Endodermal cell (in vitro differentiated cells): ENCODE measurements around the gene LIG1. TPM values are rescaled to one million over a fixed set of nuclear protein-coding genes. Genes with fewer than 3 reads are reported as not detected.
"Not testable (repeated sequence)": the region's sequence is repeated elsewhere in the genome, so short reads cannot be mapped to it uniquely, and the experiment has no call there.

Experiments used
- DNase-seq: peaks from one replicate; pipeline ENCODE4 v3.0.0-alpha.2; 2017
- H3K27ac ChIP-seq: 2 replicates; pipeline ENCODE4 v1.5.1; 2013; ENCODE audit warnings: mild to moderate bottlenecking, low read depth, low read length, moderate library complexity
- H3K27me3 ChIP-seq: 2 replicates; pipeline ENCODE4 v1.6.1; 2013; ENCODE audit warnings: mild to moderate bottlenecking, low read length, moderate library complexity; ENCODE audit not compliant: insufficient read depth, control insufficient read depth, poor library complexity, severe bottlenecking
- H3K36me3 ChIP-seq: 2 replicates; pipeline ENCODE4 v1.7.0; 2013; ENCODE audit warnings: mild to moderate bottlenecking, low read length, moderate library complexity; ENCODE audit not compliant: control insufficient read depth, insufficient read depth
- H3K4me1 ChIP-seq: one replicate; pipeline ENCODE4 v1.7.0; 2013; ENCODE audit warnings: low read length; ENCODE audit not compliant: control insufficient read depth, insufficient read depth
- H3K4me3 ChIP-seq: 2 replicates; pipeline ENCODE4 v1.5.1; 2013; ENCODE audit warnings: mild to moderate bottlenecking, low read length, moderate library complexity
- H3K9ac ChIP-seq: 2 replicates; pipeline ENCODE4 v1.6.1; 2013; ENCODE audit warnings: mild to moderate bottlenecking, low read length, moderate library complexity; ENCODE audit not compliant: poor library complexity, severe bottlenecking; ENCODE audit errors: extremely low read depth
- H3K9me3 ChIP-seq: 2 replicates; pipeline ENCODE4 v1.6.1; 2013; ENCODE audit warnings: mild to moderate bottlenecking, low read length, moderate library complexity; ENCODE audit not compliant: control insufficient read depth
- H3K27ac Mint-ChIP-seq: 2 replicates; pipeline ENCODE4 v1.8.0; 2020; ENCODE audit warnings: mixed read lengths
- H3K27me3 Mint-ChIP-seq: 2 replicates; pipeline ENCODE4 v1.8.0; 2021; ENCODE audit warnings: mild to moderate bottlenecking, mixed read lengths; ENCODE audit not compliant: insufficient read depth
- H3K36me3 Mint-ChIP-seq: 2 replicates; pipeline ENCODE4 v1.8.0; 2020; ENCODE audit warnings: low read depth, mixed read lengths
- H3K4me1 Mint-ChIP-seq: 2 replicates; pipeline ENCODE4 v1.8.0; 2020; ENCODE audit warnings: mixed read lengths
- H3K4me3 Mint-ChIP-seq: 2 replicates; pipeline ENCODE4 v1.8.0; 2020; ENCODE audit warnings: mild to moderate bottlenecking, moderate library complexity, mixed read lengths
- H3K9me3 Mint-ChIP-seq: 2 replicates; pipeline ENCODE4 v1.8.0; 2020; ENCODE audit warnings: mild to moderate bottlenecking, mixed read lengths
- CTCF ChIP-seq: fragments of 200-600 bp; sonication (generic); conservative IDR thresholded peaks from 2 replicates; pipeline ENCODE4 v1.5.0; 2021; ENCODE audit warnings: antibody characterized with exemption, mild to moderate bottlenecking
- WGBS, 2 experiments: methylation state at CpG; one replicate each; pipeline versions ENCODE4 v1.1.5 to v1.1.7; 2013; ENCODE audit warnings: missing lambda C conversion rate in 2 of 2, mixed read lengths in 1 of 2; ENCODE audit not compliant: insufficient coverage in 1 of 2, insufficient read length in 1 of 2; 5-methylcytosine and 5-hydroxymethylcytosine counted together
- total RNA-seq, 2 donors: library from RNA; stranded (reverse); fragmentation: NEBNext Ultra II Directional in 1 of 2; extraction: Animal tissue kit (Norgen Biotek cat#: 25700) in 1 of 2; gene quantifications; 2 replicates in 1 of 2; 3 replicates in 1 of 2; pipeline ENCODE4 v1.2.1, GENCODE V29; 2021

The LIG1 gene
- total RNA-seq, 2 donors from 2014 or later: 91.6 to 117 TPM

GRCh38 chr19:48094129-48094854 is 75.9 kb downstream of the LIG1 start:
- 25 to 42% methylated on average over 1 of the region's 1 CpG for WGBS, 2 experiments
- Histone ChIP-seq H3K27ac (no peak overlapping the region), H3K4me1 (no peaks in the 10 kb centered on the region), H3K9ac (no peak overlapping the region), H3K36me3 (no peaks in the 10 kb centered on the region), H3K27me3 (no peaks in the 10 kb centered on the region), H3K9me3 (no peaks in the 10 kb centered on the region), H3K4me3 (no peak overlapping the region)
- no peaks in the 10 kb centered on the region for H3K4me1 Mint-ChIP-seq
- TF ChIP-seq CTCF: no peak
- no peaks in the 10 kb centered on the region for H3K36me3 Mint-ChIP-seq
- no peak overlapping the region for H3K27ac Mint-ChIP-seq
- DNase-seq: no peak
- H3K27me3 Mint-ChIP-seq: peaks cover 10% of the 10 kb centered on the region
- no peak overlapping the region for H3K4me3 Mint-ChIP-seq
- no peaks in the 10 kb centered on the region for H3K9me3 Mint-ChIP-seq

DNA sequence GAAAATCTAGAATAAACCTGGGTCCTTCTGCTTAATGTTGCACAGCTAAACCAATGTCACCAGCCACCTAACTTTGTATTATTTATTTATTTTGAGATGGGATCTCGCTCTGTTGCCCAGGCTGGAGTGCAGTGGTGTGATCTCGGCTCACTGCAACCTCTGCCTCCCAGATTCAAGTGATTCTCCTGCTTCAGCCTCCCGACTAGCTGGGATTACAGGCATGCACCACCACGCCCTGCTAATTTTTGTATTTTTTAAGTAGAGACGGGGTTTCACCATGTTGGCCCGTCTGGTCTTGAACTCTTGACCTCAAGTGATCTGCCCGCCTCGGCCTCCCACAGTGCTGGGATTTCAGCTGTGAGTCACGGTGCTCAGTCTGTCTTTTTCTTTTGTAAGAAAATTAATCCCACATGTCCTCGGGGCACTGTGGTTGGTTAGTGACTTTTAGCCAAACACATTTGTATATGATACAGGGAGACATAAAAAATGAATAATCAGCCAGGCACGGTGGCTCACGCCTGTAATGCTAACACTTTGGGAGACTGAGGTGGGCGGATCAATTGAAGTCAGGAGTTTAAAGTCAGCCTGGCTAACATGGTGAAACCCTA is 78.9 kb downstream of the LIG1 start:
- not testable (repeated sequence) for H3K4me3 ChIP-seq, H3K9me3 Mint-ChIP-seq

GRCh38 chr19:48090281-48090802 is 79.8 kb downstream of the LIG1 start:
- 79 to 84% methylated on average over 4 to 5 of the region's 5 CpGs for WGBS, 2 experiments
- H3K36me3 ChIP-seq: no peaks in the 10 kb centered on the region

More for the DNA sequence above, 78.9 kb downstream of the LIG1 start:
- not testable (repeated sequence) for DNase-seq, H3K27ac Mint-ChIP-seq, H3K27me3 Mint-ChIP-seq, H3K4me3 Mint-ChIP-seq, H3K36me3 Mint-ChIP-seq, H3K9me3 ChIP-seq, H3K4me1 ChIP-seq, H3K36me3 ChIP-seq, H3K9ac ChIP-seq, H3K27me3 ChIP-seq, H3K4me1 Mint-ChIP-seq, H3K27ac ChIP-seq
- WGBS, 2 experiments: 65 to 87% methylated on average over 9 to 13 of the region's 13 CpGs

GRCh38 chr19:48088991-48089390 is 81.2 kb downstream of the LIG1 start:
- H3K9me3 ChIP-seq, H3K9ac ChIP-seq, H3K4me3 ChIP-seq, H3K27ac ChIP-seq, H3K4me1 Mint-ChIP-seq, H3K27me3 Mint-ChIP-seq, H3K4me3 Mint-ChIP-seq, H3K27ac Mint-ChIP-seq, H3K36me3 ChIP-seq, H3K4me1 ChIP-seq, H3K27me3 ChIP-seq, H3K36me3 Mint-ChIP-seq, H3K9me3 Mint-ChIP-seq, DNase-seq: not testable (repeated sequence)
- 96 to 99% methylated on average over 3 to 6 of the region's 6 CpGs for WGBS, 2 experiments

More at GRCh38 chr19:48090281-48090802, 79.8 kb downstream of the LIG1 start:
- peaks cover 5% of the 10 kb centered on the region for H3K27me3 Mint-ChIP-seq
- Histone ChIP-seq H3K9ac (no peak overlapping the region), H3K9me3 (no peaks in the 10 kb centered on the region), H3K27me3 (no peaks in the 10 kb centered on the region), H3K4me3 (no peak overlapping the region), H3K4me1 (no peaks in the 10 kb centered on the region), H3K27ac (no peak overlapping the region)
- no peak for DNase-seq
- H3K4me1 Mint-ChIP-seq: no peaks in the 10 kb centered on the region
- H3K27ac Mint-ChIP-seq: no peak overlapping the region
- no peak overlapping the region for H3K4me3 Mint-ChIP-seq
- no peak for TF ChIP-seq CTCF
- no peaks in the 10 kb centered on the region for H3K36me3 Mint-ChIP-seq
- peaks cover 9% of the 10 kb centered on the region for H3K9me3 Mint-ChIP-seq
